CD8-positive, alpha-beta memory T cell (primary cell): ENCODE measurements around the gene OCA2. TPM values are rescaled to one million over a fixed set of nuclear protein-coding genes. Genes with fewer than 3 reads are reported as not detected.
A peak's percentile ranks its signal among the peaks of the same experiment; 100 is the strongest.

Experiments
- CTCF ChIA-PET: fragments of 350-600 bp; sonication (Branson Sonifier 250); formaldehyde crosslinking; loops from one replicate; lab custom pipeline; 2021; ENCODE audit warnings: antibody characterized with exemption; lab: Charles Lee
- POLR2A ChIA-PET: fragments of 350-600 bp; sonication (Branson Sonifier 250); formaldehyde crosslinking; loops from one replicate; lab custom pipeline; 2021; ENCODE audit warnings: antibody characterized with exemption; lab: Charles Lee
- DNase-seq, 5 donors: peaks; one replicate each; pipeline versions ENCODE4 v3.0.0 to v3.0.0-alpha.2; 2020 to 2022; ENCODE audit warnings: mixed read lengths in 1 of 5
- H3K27ac ChIP-seq: one replicate; pipeline ENCODE4 v1.7.0; 2013; ENCODE audit warnings: low read depth, mild to moderate bottlenecking, low read length, moderate library complexity
- H3K27me3 ChIP-seq: 2 replicates; pipeline ENCODE4 v1.7.0; 2013; ENCODE audit warnings: low read length, mild to moderate bottlenecking; ENCODE audit not compliant: insufficient read depth, poor library complexity, severe bottlenecking
- H3K36me3 ChIP-seq: 2 replicates; pipeline ENCODE4 v1.7.0; 2013; ENCODE audit warnings: mild to moderate bottlenecking, low read length, moderate library complexity; ENCODE audit not compliant: insufficient read depth
- H3K4me1 ChIP-seq: 2 replicates; pipeline ENCODE4 v1.7.0; 2013; ENCODE audit warnings: mild to moderate bottlenecking, low read length, moderate library complexity; ENCODE audit not compliant: insufficient read depth
- H3K4me3 ChIP-seq: 2 replicates; pipeline ENCODE4 v1.7.0; 2013; ENCODE audit warnings: mild to moderate bottlenecking, low read length
- H3K9me3 ChIP-seq: 2 replicates; pipeline ENCODE4 v1.7.0; 2013; ENCODE audit warnings: mild to moderate bottlenecking, low read length
- H3K27ac Mint-ChIP-seq, 8 donors: one replicate each; pipeline ENCODE4 v1.8.0; 2020 to 2021; ENCODE audit warnings: mixed read lengths in 8 of 8, mild to moderate bottlenecking in 6 of 8, inconsistent platforms in 3 of 8, moderate library complexity in 3 of 8
- H3K27me3 Mint-ChIP-seq, 2 donors: one replicate each; pipeline ENCODE4 v1.8.0; 2020 to 2021; ENCODE audit warnings: mixed read lengths in 2 of 2, mild to moderate bottlenecking in 1 of 2, moderate library complexity in 1 of 2
- H3K36me3 Mint-ChIP-seq, 3 donors: one replicate each; pipeline ENCODE4 v1.8.0; 2020 to 2021; ENCODE audit warnings: mixed read lengths in 3 of 3, inconsistent platforms in 1 of 3, mild to moderate bottlenecking in 1 of 3
- H3K4me1 Mint-ChIP-seq, 3 donors: one replicate each; pipeline ENCODE4 v1.8.0; 2020 to 2021; ENCODE audit warnings: mixed read lengths in 3 of 3, inconsistent platforms in 1 of 3, mild to moderate bottlenecking in 1 of 3
- H3K4me3 Mint-ChIP-seq, 7 donors: one replicate each; pipeline ENCODE4 v1.8.0; 2020 to 2021; ENCODE audit warnings: mixed read lengths in 7 of 7, mild to moderate bottlenecking in 6 of 7, moderate library complexity in 4 of 7, inconsistent platforms in 2 of 7
- H3K9me3 Mint-ChIP-seq, 5 donors: one replicate each; pipeline ENCODE4 v1.8.0; 2020 to 2022; ENCODE audit warnings: mixed read lengths in 5 of 5, mild to moderate bottlenecking in 3 of 5, moderate library complexity in 2 of 5, inconsistent platforms in 1 of 5
- polyA plus RNA-seq: library from polyadenylated mRNA; unstranded; fragments of 300-500 nt; fragmentation: Illumina TruSeq; gene quantifications from one replicate; pipeline ENCODE4 v1.2.3, GENCODE V29; 2021
- total RNA-seq, 2 experiments: library from RNA; stranded (reverse); gene quantifications; one replicate each; pipeline ENCODE4 v1.2.3, GENCODE V29; 2021

OCA2 gene
- total and polyA plus RNA-seq, 3 experiments from 2014 or later: not detected

DNA sequence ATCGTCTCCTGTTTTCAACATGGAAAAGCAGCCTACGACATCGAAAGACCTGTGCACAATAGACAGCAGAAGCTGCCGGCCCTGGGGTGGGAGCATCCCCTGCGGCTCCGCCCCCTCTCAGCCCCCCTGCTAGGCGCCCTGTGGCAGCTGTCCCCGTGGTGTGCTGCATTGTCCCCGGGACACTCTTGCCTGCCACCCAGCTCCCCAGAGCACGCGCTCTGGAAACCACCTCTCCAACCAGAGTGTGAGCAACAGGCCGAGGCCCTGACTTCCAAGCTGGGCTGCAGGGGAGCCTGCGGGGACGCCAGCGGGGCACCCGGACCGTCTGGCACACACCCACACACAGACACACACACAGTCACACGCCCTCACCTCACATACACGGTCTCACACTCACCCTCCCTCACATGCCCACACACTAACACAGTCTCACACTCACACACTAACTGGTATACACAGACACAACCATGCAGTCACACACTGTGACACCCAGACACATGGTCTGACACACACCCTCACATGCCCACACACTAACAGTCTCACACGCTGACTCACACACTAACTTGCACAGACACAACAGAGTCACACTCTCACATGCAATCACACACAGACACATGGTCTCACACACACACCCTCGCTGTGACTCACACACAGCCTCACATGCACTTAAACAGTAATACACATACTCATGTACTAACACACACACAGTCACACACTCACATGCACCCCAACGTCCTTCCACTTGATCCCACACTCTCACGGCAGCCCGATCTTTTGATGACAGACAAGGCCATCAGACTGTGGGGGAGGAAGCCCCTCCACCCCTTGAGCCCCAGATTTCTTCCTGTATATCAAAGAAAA, 94.7 kb downstream of the OCA2 start:
- Histone ChIP-seq H3K9me3 (no peaks in the 10 kb centered on the region), H3K27me3 (no peaks in the 10 kb centered on the region), H3K27ac (no peak overlapping the region), H3K4me1 (no peaks in the 10 kb centered on the region), H3K4me3 (no peak overlapping the region), H3K36me3 (no peaks in the 10 kb centered on the region)
- H3K9me3 Mint-ChIP-seq: peaks cover 0 to 5% (median 3%) of the 10 kb centered on the region in 5 donors
- POLR2A ChIA-PET: no interaction called here
- H3K36me3 Mint-ChIP-seq: no peaks in the 10 kb centered on the region
- H3K4me3 Mint-ChIP-seq: no peak overlapping the region
- no peak overlapping the region for H3K27ac Mint-ChIP-seq
- CTCF ChIA-PET: no interaction called here
- peaks cover 0 to 1% of the 10 kb centered on the region in 2 donors for H3K27me3 Mint-ChIP-seq
- DNase-seq: no peak
- no peaks in the 10 kb centered on the region for H3K4me1 Mint-ChIP-seq

DNA sequence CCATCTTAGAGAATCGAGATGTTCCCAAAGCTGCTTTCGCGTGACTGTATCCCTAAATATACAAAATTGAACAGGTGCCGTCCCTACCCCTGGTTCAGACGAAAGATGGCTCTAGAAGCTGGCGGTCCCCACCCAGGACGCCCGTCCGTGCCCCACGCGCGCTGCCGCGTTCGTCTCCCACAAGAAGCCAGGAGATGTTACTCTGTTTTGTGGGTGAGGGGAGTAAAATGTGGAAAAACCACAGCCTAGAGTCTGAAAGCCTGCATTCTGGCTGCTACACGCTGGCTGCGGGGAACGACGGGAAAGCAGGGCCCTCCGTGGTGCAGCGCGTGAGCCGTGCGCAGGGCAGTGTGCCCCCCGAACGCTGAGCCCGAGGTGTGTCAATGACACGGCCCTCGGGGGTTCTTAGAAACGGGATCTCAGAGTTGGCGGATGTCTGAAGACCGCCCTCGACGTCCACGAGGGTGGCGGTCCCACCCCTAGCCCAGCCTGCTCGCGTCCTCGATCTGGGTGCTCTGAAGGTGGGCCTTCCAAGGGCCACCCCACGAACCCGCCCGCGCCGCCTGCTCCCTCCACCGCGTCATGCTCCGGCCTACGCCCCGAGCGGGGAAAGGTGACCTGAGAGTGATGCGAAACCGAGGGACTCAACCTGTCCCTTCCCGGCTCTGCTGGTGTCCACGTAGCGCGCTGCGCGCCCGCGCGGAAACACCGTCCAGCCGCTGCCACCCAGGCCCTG, 95.6 kb downstream of the OCA2 start:
- Mint-ChIP-seq H3K27me3 (peaks cover 0 to 1% of the 10 kb centered on the region in 2 donors), H3K4me3 (no peak overlapping the region), H3K4me1 (no peaks in the 10 kb centered on the region), H3K36me3 (no peaks in the 10 kb centered on the region), H3K27ac (no peak overlapping the region), H3K9me3 (peaks cover 0 to 7% (median 3%) of the 10 kb centered on the region in 5 donors)
- no peak overlapping the region for H3K27ac ChIP-seq
- no peaks in the 10 kb centered on the region for H3K9me3 ChIP-seq
- no peak overlapping the region for H3K4me3 ChIP-seq
- POLR2A ChIA-PET: no interaction called here
- no peak for DNase-seq
- H3K36me3 ChIP-seq: no peaks in the 10 kb centered on the region
- H3K4me1 ChIP-seq: no peaks in the 10 kb centered on the region
- CTCF ChIA-PET: no interaction called here
- no peaks in the 10 kb centered on the region for H3K27me3 ChIP-seq

DNA sequence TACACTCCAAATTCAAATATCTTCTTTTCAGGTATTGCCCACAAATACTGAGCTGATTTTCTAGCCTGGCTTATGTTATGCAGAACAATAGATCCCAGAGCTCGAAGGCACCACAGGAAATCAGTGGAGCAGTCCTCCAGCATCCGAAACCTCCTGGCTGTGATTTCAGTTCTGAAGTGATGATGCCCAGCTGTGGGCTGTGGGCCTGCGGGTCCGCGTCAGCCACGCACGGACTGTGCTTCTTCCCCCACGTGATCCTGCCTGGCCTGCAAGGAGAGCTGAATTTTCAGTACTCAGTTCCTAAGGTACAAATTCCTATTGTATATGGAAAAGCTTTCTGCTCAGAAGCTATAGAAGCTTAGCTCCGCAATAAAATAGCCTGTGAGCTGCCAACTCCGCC, 96.2 kb downstream of the OCA2 start:
- Mint-ChIP-seq H3K27me3 (peaks cover 0 to 1% of the 10 kb centered on the region in 2 donors), H3K27ac (no peak overlapping the region), H3K9me3 (peaks cover 0 to 7% (median 3%) of the 10 kb centered on the region in 5 donors), H3K4me3 (no peak overlapping the region), H3K36me3 (no peaks in the 10 kb centered on the region), H3K4me1 (no peaks in the 10 kb centered on the region)
- H3K4me1 ChIP-seq: no peaks in the 10 kb centered on the region
- no peaks in the 10 kb centered on the region for H3K36me3 ChIP-seq
- H3K9me3 ChIP-seq: no peaks in the 10 kb centered on the region
- no peaks in the 10 kb centered on the region for H3K27me3 ChIP-seq
- H3K27ac ChIP-seq: no peak overlapping the region
- POLR2A ChIA-PET: no interaction called here
- DNase-seq: no peak
- no peak overlapping the region for H3K4me3 ChIP-seq
- CTCF ChIA-PET: no interaction called here

DNA sequence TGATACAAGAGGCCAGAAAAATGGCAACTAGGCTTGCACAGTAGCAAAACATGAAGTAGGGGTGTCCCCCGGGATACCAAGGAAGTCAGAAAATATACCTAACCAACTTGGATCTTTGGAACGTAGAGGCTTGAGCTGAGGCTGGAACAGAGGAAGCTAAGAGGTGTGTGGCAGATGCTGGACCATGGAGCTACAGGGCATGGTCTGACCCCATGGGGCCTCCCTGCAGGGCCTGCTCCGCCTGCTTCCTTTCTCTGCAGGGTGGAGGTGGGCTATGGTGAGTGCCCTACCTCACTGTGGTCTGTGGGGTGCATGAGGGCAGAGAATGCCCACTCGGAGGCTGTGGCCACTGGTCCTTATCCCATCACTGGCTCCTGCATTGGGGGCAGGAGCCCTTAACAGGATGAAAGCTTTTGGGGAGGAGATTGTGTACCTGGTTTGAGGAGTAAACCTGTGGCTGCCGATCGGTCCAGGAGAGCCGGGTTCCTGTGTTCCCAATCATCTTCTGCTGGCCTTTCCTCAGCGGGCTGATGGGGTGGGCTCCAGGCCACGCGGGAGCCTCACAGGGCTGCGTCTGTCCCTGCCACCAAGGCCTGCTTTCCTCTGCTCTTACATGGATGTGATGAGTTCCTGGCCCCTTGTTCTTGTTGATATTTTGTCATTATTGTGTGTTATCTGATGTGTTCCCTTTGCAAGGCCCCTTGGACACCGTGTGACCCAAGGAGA, 96.8 kb downstream of the OCA2 start:
- ChIA-PET POLR2A (no interaction called here), CTCF (no interaction called here)
- H3K27me3 Mint-ChIP-seq: peaks cover 0 to 1% of the 10 kb centered on the region in 2 donors

DNA sequence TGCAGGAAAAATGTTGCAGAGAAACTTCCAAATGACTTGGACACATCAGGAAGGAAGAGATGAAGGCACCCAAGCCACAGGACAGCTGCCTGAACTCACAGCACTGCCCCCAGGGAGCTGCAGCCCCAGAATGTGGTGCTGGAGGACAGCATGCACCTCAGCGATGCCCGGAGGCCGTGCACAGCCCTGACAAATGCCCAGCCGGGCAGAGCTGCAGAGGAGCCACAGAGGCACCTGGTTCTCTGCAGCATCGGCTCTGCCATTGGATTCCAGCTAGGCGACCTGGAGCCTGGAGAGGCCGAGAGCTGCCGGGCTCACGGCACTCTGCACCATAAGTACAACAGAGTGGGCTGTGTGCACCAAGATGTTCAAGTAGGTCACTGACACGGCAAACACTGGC, 97.5 kb downstream of the OCA2 start:
- DNase-seq: no peak
- Histone ChIP-seq H3K4me1 (no peaks in the 10 kb centered on the region), H3K9me3 (no peaks in the 10 kb centered on the region), H3K36me3 (no peaks in the 10 kb centered on the region), H3K27ac (no peak overlapping the region), H3K27me3 (no peaks in the 10 kb centered on the region), H3K4me3 (no peak overlapping the region)
- CTCF ChIA-PET: no interaction called here
- Mint-ChIP-seq H3K4me1 (no peaks in the 10 kb centered on the region), H3K36me3 (no peaks in the 10 kb centered on the region), H3K27ac (no peak overlapping the region), H3K9me3 (peaks cover 3 to 7% (median 6%) of the 10 kb centered on the region in 5 donors), H3K4me3 (no peak overlapping the region), H3K27me3 (peaks cover 0 to 3% of the 10 kb centered on the region in 2 donors)
- POLR2A ChIA-PET: no interaction called here

More for the DNA sequence above, 96.8 kb downstream of the OCA2 start:
- H3K36me3 ChIP-seq: no peaks in the 10 kb centered on the region
- H3K4me1 Mint-ChIP-seq: no peaks in the 10 kb centered on the region
- H3K36me3 Mint-ChIP-seq: no peaks in the 10 kb centered on the region
- H3K4me3 ChIP-seq: no peak overlapping the region
- no peak overlapping the region for H3K27ac ChIP-seq
- no peak for DNase-seq
- H3K27me3 ChIP-seq: no peaks in the 10 kb centered on the region
- no peak overlapping the region for H3K4me3 Mint-ChIP-seq
- no peaks in the 10 kb centered on the region for H3K4me1 ChIP-seq
- peak overlapping the region in 1 of 8 donors; percentile 2 for H3K27ac Mint-ChIP-seq
- H3K9me3 ChIP-seq: no peaks in the 10 kb centered on the region
- H3K9me3 Mint-ChIP-seq: peaks cover 0 to 7% (median 3%) of the 10 kb centered on the region in 5 donors

- Histone ChIP-seq H3K4me1 (no peaks in the 10 kb centered on the region), H3K4me3 (no peak overlapping the region), H3K27ac (no peak overlapping the region), H3K9me3 (no peaks in the 10 kb centered on the region), H3K36me3 (no peaks in the 10 kb centered on the region), H3K27me3 (no peaks in the 10 kb centered on the region)
- H3K4me1 Mint-ChIP-seq: no peaks in the 10 kb centered on the region
- H3K27me3 Mint-ChIP-seq: peaks cover 6 to 12% of the 10 kb centered on the region in 2 donors
- no peak for DNase-seq
- CTCF ChIA-PET: no interaction called here
- POLR2A ChIA-PET: no interaction called here
- H3K27ac Mint-ChIP-seq: no peak overlapping the region
- H3K4me3 Mint-ChIP-seq: no peak overlapping the region
- peaks cover 4 to 20% (median 7%) of the 10 kb centered on the region in 5 donors for H3K9me3 Mint-ChIP-seq
- H3K36me3 Mint-ChIP-seq: peaks cover 0 to 1% (median 0%) of the 10 kb centered on the region in 3 donors
Observed at GRCh38 chr15:27993996-27994780, 104.9 kb downstream of the OCA2 start.

GRCh38 chr15:27993544-27993943, 105.6 kb downstream of the OCA2 start:
- Histone ChIP-seq H3K27me3 (no peaks in the 10 kb centered on the region), H3K4me3 (no peak overlapping the region), H3K4me1 (no peaks in the 10 kb centered on the region), H3K9me3 (no peaks in the 10 kb centered on the region), H3K27ac (no peak overlapping the region), H3K36me3 (no peaks in the 10 kb centered on the region)
- Mint-ChIP-seq H3K27me3 (peaks cover 6 to 15% of the 10 kb centered on the region in 2 donors), H3K4me1 (no peaks in the 10 kb centered on the region), H3K9me3 (peaks cover 4 to 20% (median 5%) of the 10 kb centered on the region in 5 donors), H3K27ac (no peak overlapping the region), H3K4me3 (no peak overlapping the region), H3K36me3 (peaks cover 0 to 1% (median 0%) of the 10 kb centered on the region in 3 donors)
- ChIA-PET POLR2A (no interaction called here), CTCF (no interaction called here)
- DNase-seq: no peak
